ENCODE results near the gene PRMT7. TPM values are rescaled to one million over a fixed set of nuclear protein-coding genes. Genes with fewer than 3 reads are reported as not detected.
A peak's percentile ranks its signal among the peaks of the same experiment; 100 is the strongest.

PRMT7 gene
- total RNA-seq, 1 donor from 2014 or later: 30.0 TPM

DNA sequence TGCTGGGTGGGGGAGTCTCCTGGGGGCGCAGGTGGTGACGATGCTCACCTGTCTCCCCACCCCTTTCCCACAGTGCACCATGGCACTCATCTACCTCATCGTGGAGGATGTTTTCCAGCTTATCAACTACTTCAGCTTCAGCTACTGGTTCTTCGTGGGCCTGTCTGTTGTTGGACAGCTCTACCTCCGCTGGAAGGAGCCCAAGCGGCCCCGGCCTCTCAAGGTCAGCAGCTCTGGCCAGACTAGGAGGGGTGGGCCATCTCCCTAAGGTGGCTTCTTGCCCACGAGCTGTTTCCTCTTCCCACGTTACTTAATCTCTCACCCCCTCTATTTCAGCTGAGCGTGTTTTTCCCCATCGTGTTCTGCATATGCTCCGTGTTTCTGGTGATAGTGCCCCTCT is 14.5 kb upstream of the PRMT7 start:
- no peak for DNase-seq
- Histone ChIP-seq H3K27ac (no peak overlapping the region), H3K4me3 (no peak overlapping the region), H3K9me3 (no peaks in the 10 kb centered on the region), H3K4me1 (peaks cover 4% of the 10 kb centered on the region), H3K36me3 (peaks cover 96% of the 10 kb centered on the region), H3K27me3 (no peaks in the 10 kb centered on the region)
- TF ChIP-seq, protein P1, sequence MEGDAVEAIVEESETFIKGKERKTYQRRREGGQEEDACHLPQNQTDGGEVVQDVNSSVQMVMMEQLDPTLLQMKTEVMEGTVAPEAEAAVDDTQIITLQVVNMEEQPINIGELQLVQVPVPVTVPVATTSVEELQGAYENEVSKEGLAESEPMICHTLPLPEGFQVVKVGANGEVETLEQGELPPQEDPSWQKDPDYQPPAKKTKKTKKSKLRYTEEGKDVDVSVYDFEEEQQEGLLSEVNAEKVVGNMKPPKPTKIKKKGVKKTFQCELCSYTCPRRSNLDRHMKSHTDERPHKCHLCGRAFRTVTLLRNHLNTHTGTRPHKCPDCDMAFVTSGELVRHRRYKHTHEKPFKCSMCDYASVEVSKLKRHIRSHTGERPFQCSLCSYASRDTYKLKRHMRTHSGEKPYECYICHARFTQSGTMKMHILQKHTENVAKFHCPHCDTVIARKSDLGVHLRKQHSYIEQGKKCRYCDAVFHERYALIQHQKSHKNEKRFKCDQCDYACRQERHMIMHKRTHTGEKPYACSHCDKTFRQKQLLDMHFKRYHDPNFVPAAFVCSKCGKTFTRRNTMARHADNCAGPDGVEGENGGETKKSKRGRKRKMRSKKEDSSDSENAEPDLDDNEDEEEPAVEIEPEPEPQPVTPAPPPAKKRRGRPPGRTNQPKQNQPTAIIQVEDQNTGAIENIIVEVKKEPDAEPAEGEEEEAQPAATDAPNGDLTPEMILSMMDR (IDR thresholded peaks at IDR 0.05): no peak
- ATAC-seq: no peak
- intact Hi-C loops (cut with DNase I): no loop called here

DNA sequence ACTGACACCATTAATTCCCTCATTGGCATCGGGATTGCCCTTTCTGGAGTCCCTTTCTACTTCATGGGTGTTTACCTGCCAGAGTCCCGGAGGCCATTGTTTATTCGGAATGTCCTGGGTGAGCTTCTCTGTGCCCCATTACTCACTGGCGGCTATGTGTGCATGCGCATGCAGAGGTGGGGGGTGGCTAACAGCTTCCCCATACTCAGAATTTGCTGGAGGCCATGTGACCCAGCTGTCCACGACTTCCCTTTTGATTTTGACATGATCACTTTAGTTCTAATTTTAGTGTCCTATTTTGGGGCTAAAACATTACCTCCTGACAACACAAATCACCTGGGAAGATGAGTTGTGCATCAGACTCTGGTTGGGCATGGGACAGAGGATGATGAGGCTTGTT is 14.1 kb upstream of the PRMT7 start:
- H3K4me3 ChIP-seq: no peak overlapping the region
- DNase-seq (no peak), ATAC-seq (peak; percentile 63)
- peaks cover 98% of the 10 kb centered on the region for H3K36me3 ChIP-seq
- H3K4me1 ChIP-seq: peaks cover 4% of the 10 kb centered on the region
- no peaks in the 10 kb centered on the region for H3K27me3 ChIP-seq
- intact Hi-C loops (cut with DNase I): no loop called here
- H3K9me3 ChIP-seq: no peaks in the 10 kb centered on the region
- H3K27ac ChIP-seq: no peak overlapping the region
- TF ChIP-seq, protein P1 (IDR thresholded peaks at IDR 0.05): no peak

DNA sequence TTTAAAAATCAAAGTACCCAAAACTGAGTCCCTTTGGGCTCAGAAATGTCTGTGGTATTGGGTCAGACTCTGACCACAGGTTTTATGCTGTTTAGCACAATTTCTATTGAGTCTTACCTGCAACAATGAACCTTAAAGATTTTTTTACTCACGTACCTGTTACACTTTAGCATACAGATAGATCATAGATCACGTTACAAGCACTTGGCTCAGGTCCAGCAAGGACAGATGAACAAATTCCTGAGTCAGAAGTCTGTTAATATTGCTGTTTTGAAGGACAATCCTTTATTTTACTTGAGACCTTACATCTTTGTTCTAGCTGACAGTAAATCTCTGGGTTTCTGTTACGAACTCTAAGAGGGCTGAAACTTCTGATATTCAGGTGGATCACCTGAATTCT is 12.9 kb upstream of the PRMT7 start:
- ATAC-seq (no peak), DNase-seq (no peak)
- no peak overlapping the region for H3K27ac ChIP-seq
- no peak overlapping the region for H3K4me3 ChIP-seq
- peaks cover 98% of the 10 kb centered on the region for H3K36me3 ChIP-seq
- TF ChIP-seq, protein P1 (IDR thresholded peaks at IDR 0.05): no peak
- no peaks in the 10 kb centered on the region for H3K4me1 ChIP-seq
- no peaks in the 10 kb centered on the region for H3K27me3 ChIP-seq
- H3K9me3 ChIP-seq: no peaks in the 10 kb centered on the region
- intact Hi-C loops (cut with DNase I): no loop called here

DNA sequence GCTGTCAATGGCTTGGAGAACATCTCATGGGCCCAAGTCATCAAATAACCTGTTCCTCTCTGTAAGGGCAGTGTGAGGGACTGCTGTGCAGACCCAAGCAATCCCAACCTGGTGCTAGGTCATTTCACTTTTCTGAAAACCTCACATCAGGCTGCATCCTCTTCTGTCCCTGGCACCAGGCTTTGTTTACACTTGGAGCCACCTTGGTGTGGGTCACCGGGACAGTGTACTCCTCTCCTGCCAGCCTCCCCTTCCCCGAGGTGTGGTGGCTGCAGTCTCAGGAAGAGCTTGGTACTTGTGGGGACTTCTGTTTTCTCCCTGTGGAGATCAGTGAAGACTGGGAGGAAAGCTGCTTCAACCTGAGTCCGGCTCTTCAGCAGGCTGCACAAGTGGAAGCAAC is 12.5 kb upstream of the PRMT7 start:
- ATAC-seq: no peak
- intact Hi-C loops (cut with DNase I): no loop called here
- Histone ChIP-seq H3K27me3 (no peaks in the 10 kb centered on the region), H3K4me1 (no peaks in the 10 kb centered on the region), H3K9me3 (no peaks in the 10 kb centered on the region), H3K27ac (no peak overlapping the region), H3K4me3 (no peak overlapping the region), H3K36me3 (peaks cover 98% of the 10 kb centered on the region)
- TF ChIP-seq, protein P1 (IDR thresholded peaks at IDR 0.05): no peak
- DNase-seq: no peak

GRCh38 chr16:68298907-68299561 is 11.8 kb upstream of the PRMT7 start:
- ATAC-seq: no peak
- Histone ChIP-seq H3K27ac (peak overlapping the region; percentile 24), H3K36me3 (peaks cover 98% of the 10 kb centered on the region), H3K4me3 (no peak overlapping the region), H3K9me3 (no peaks in the 10 kb centered on the region), H3K27me3 (no peaks in the 10 kb centered on the region), H3K4me1 (no peaks in the 10 kb centered on the region)
- intact Hi-C loops (cut with DNase I): no loop called here
- peak; percentile 1 for DNase-seq
- TF ChIP-seq, protein P1 (IDR thresholded peaks at IDR 0.05): no peak

Data from upper lobe of right lung (tissue), 1 donor.